Neural progenitor cell (in vitro differentiated cells): ENCODE data around the gene ANAPC15.

Source experiments
- CTCF ChIP-seq: fragments of 200-600 bp; sonication (generic); IDR thresholded peaks from 2 replicates; pipeline ENCODE4 v1.5.1; 2017; ENCODE audit warnings: antibody characterized with exemption, mild to moderate bottlenecking
- EZH2 ChIP-seq: fragments of 200-600 bp; sonication (generic); IDR thresholded peaks from 2 replicates; pipeline ENCODE4 v1.6.1; 2017; ENCODE audit warnings: antibody characterized with exemption, mild to moderate bottlenecking, moderate library complexity

- TF ChIP-seq CTCF (no peak), EZH2 (no peak)
Observed at GRCh38 chr11:72114570-72114969, 2.1 kb upstream of the ANAPC15 start.
